Right ventricle myocardium inferior (tissue), 1 donor: ENCODE results near the gene TRIML1. TPM values are rescaled to one million over a fixed set of nuclear protein-coding genes. Genes with fewer than 3 reads are reported as not detected.
"Not testable (repeated sequence)": the region's sequence is repeated elsewhere in the genome, so short reads cannot be mapped to it uniquely, and the experiment has no call there.

Experiments used
- ATAC-seq: fragments of 200-7000 bp; cut with Tn5 transposase; one replicate; pipeline ENCODE4 v1.9.1; 2020; ENCODE audit warnings: mild to moderate bottlenecking, moderate library complexity
- DNase-seq: peaks from one replicate; pipeline ENCODE4 v3.0.0; 2021; ENCODE audit errors: missing footprints
- intact Hi-C: fragments of 100-400 bp; cut with DNase I; formaldehyde crosslinking; loops from one replicate; pipeline ENCODE4 v1.11.0; 2022
- total RNA-seq: library from RNA; stranded (reverse); fragmentation: NEBNext Ultra II Directional; extraction: Animal tissue kit (Norgen Biotek cat#: 25700); gene quantifications from one replicate; pipeline ENCODE4 v1.2.1, GENCODE V29; 2021
- donor health status: DM: no; HTN: yes; CAD: no; lungs with severe emphysema.

The TRIML1 gene
- total RNA-seq, 1 donor from 2014 or later, result not detected

DNA sequence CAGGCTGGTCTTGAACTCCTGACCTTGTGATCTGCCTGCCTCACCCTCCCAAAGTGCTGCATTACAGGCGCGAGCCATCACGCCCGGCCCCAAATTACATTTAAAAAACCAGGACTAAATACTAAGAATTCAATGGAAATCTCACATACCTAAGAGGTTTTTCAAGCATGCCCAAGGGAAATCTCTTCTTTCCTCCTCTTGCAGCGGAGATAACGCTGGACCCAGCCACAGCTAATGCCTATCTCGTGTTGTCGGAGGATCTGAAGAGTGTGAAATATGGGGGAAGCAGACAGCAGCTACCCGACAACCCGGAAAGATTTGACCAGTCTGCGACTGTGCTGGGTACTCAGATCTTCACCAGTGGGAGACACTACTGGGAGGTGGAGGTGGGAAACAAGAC lies 7.4 kb downstream of the TRIML1 start:
- ATAC-seq (no peak), DNase-seq (no peak)
- intact Hi-C loops, result no loop called here

DNA sequence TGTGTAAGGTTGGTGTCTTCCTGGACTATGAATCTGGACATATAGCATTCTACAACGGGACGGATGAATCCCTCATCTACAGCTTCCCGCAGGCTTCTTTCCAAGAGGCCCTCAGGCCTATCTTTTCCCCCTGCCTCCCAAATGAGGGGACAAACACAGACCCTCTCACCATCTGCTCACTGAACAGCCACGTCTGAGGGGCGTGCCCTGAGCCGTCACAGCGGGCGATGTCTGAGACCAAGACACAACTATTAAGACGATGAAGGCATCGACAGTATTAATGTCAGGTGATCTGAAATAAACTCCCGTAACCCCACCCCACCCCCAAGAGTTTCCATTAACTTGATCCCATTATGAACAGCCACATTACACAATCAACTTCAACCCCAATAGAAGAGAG lies 7.9 kb downstream of the TRIML1 start:
- ATAC-seq, result no peak
- DNase-seq, result no peak
- intact Hi-C loops, result no loop called here

DNA sequence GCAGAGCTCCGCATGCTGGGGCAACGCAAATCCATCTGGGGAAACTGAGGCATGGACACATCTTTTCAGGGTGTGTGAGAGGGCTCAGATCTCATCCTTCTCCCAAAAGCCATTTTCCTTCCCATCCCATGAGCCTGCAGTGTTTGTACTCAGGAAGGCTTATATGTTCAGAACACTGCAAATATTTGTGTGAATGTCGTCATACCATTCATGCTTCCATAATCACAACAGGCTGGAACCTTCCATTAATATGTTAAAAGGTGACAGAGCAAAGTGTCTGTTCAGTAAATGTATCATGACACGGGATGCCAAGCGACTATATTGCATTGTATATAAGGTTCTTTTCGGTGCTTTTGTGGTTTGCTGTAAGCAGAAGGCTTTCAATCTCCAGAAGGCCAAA lies 8.5 kb downstream of the TRIML1 start:
- ATAC-seq (no peak), DNase-seq (no peak)
- intact Hi-C loops, result no loop called here

DNA sequence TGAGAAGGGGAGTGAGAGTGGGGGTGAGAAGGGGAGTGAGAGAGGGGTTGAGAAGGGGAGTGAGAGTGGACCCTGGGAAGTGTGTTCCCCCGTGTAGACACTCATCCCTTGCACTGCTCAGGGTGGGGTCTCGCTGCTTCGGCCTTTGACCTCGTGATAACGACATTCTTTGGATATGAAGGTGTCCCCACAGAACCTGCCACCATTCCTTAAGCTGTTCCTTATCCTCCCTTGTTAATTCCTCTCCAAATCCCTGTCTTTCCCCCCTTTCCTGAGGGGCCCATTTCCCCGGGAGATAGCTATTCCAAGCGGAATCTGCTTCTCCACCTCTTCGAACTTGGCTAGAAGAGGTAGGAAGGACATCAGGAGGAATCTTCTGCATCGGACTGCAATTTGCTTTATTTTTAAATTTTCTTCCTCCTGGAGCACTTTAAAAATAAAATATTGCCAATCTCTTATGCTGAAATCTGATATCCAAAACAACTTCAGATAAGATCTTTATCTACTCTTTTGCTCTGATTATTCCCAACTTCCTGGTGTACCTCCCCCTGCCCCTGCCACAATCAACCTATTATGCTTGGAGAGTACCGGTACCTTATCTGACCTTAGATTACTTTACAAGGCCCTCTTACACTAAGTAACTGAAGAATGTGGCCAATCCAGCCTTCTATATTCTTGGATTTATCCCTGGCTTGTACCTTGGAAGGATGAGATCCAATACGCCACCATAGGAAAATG lies 15.6 kb downstream of the TRIML1 start:
- DNase-seq (no peak), ATAC-seq (no peak)
- intact Hi-C loops, result no loop called here

DNA sequence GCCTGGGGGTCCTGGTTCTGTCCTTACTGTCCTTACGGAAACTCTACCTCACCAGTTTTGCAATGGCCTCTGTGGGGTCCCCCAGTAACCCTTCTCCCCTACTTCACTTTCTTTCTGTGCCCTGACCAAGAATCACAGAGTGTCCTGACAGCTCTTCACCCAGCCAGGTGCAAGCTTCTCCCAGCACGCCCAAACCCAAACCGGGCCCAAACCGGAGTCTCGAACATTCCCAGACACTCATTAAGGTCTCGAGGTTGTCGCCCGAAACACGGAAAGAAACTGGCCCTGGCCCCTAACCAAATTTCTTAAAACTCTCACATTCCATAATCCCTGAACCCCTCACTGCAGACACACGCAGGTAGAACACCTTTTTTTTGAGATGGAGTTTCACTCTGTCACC lies 19.1 kb downstream of the TRIML1 start:
- no peak for DNase-seq
- intact Hi-C loops, result no loop called here
- no peak for ATAC-seq

DNA sequence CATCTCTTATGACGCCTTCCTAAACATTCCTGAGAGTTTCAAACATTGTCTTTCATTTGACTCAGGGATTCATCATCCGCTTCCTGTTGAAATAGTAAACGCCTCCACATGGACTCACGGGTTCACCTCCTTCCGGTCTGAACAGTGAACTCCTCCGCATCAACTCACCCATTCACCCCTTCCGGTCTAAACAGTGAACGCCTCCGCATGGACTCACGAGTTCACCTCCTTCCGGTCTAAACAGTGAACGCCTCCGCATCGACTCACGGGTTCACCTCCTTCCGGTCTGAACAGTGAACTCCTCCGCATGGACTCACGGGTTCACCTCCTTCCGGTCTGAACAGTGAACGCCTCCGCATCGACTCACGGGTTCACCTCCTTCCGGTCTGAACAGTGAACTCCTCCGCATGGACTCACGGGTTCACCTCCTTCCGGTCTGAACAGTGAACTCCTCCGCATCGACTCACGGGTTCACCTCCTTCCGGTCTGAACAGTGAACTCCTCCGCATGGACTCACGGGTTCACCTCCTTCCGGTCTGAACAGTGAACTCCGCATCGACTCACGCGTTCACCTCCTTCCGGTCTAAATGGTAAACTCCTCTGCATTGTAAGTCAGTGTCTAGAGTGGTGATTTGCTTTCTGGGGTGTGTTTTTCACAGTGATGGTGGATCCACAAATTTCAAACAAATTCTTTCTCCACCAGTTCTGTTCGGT lies 20.4 kb downstream of the TRIML1 start:
- ATAC-seq, intact Hi-C loops, DNase-seq: not testable (repeated sequence)

DNA sequence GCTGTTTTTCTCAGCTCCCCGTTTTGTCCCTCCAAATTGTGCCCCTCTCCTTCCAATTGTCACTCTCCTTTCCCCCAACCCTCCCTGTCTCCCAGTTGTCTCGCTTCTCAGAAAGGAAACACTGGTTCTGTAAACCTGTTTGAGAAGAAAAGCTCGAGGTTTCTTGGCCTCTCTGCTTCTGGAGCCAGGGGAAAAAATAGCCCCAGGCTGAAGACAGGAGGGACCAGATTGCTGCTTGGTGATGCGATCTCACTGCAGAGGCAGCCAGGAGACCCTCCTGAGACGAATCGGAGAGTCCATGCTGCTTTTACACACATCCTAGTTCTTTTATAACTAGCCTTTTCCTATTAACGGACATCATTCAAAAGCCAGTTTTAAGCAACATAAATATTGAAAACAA lies 21.2 kb downstream of the TRIML1 start:
- DNase-seq (no peak), ATAC-seq (no peak)
- intact Hi-C loops, result no loop called here

DNA sequence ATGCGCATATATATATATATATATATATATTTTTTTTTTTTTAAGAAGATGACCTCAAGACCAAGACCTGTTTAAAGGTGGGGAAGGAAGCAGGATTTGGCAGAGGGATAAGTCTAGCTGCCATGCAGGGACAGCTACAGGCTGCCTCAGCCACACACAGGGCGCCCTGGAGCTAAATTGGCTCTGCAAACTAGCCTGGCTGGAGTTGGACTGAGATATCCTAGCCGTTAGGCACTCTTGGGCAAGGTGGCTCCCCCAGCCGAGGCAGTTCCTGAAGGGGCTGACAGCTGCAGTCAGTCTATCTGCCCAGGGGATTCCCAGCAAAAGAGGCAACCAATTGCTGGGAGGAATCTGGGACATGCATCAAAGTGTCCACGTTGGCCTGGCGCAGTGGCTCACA lies 21.9 kb downstream of the TRIML1 start:
- no peak for DNase-seq
- intact Hi-C loops, result no loop called here
- no peak for ATAC-seq

DNA sequence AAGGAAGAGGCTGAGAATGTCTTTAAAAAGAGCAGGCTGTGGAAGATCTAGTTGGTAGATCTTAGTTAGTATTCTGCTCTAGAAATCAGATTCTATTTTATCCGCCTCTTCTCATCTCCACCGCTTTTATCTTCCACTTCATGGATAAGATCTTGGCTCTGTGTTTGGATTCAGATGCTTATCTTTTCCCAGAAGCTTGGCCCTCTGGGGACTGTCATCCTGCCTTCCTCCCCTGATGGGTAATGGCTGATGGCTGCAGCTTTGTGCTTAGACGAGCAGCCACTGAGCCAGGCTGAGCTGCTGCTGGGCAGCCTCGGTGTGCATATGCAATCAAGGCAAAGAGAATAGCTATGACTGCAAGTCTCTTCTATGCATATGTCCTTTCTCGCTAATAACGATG lies 23.5 kb downstream of the TRIML1 start:
- no peak for DNase-seq
- no peak for ATAC-seq
- intact Hi-C loops, result no loop called here

DNA sequence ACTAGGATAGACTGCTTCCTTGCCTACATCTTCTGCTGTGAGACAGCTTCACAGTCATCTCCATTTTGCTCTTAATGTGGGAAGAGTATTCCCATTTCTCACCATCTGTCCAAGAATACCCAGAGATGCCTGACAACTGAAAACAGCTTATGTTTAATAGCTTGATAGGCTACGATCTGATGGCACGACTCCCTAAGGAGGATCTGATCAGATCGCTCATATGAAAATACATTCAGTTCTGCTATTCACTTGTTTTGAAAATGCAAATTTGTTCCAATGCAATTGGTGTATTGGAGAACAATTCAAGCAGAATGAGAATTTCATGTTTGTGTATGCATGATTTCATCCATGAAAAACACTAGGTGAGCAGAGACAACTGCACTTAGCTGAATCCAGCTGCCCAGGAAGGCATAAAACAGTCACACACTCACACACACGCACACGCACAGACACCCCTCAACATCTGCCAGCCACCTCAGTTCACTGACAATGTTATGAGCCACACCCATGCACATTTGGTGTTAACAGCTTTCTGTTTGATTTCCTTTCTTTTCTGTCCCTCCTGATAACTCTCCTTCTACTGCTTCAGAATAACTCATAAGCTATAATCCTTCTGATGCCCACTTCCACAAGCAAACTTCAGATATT lies 29.6 kb downstream of the TRIML1 start:
- no peak for ATAC-seq
- intact Hi-C loops, result no loop called here
- DNase-seq, result no peak

DNA sequence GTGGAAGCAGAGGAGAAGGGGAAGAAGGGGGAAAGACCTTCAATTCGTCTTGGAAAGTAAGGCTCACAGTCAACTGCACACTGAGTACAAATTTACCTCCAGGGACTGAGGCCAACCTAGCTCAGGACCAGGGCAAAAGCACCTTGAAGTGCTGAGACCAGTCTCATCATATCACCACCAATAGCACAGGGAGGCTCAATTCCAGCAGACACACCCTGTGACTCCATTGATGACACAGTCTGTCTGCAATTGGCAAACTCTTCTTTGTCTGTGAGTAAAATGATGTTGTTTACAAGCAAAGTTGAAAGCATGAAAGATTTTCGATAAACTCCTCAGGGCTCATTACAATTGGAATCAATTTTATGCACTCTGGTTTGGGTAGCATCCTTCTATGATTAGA lies 32.3 kb downstream of the TRIML1 start:
- DNase-seq (no peak), ATAC-seq (no peak)
- intact Hi-C loops, result no loop called here

DNA sequence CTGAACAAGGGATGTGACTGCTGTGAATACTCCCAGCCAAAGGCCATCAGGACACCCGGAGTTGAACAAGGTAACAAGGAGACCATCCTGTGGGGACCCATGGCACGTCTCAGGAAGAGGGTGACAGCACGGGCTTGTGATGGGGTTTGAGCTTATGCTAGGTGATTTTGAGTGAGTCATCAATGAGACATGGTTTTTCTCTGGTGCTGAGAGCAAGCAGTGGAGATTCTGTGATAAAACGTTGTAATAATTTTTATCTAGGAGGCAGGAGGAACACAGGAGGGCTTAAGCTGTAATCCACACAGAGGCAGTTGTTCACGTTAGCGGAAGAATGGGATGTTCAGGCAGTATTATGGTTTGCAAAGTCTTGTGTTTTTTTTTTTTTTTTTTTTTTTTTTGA lies 36.0 kb downstream of the TRIML1 start:
- intact Hi-C loops, result no loop called here
- ATAC-seq, result no peak
- DNase-seq, result no peak

DNA sequence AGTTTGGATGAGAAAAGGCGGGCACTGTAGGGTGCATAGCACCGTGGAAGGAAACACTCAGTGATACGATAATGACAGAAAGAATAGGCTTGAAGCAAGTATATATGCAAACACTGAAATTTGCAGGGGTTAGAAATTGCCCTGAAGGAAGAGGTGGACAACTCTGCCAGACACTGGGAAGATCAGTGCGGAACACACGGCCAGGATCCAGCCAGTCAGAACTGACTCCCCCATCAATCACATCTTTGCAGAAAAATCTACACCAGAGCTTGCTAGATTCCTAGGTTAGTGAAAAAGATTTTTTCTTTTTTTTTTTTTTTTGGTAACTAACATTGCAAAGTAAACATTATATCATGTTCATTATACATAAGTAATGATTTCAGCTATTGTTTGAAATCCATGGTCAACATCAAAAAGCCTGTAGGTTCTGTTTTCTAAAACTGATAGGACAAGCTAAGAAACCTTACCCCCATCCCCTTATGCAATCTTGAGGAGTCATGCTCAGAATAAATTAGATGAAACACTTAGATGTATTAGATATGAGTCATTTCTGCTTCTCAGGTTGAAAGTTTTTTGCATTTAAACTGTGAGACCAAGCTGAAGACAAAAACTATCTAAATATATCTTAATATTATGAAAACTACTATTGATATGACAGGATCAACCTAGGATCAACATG lies 38.9 kb downstream of the TRIML1 start:
- no peak for ATAC-seq
- intact Hi-C loops, result no loop called here

DNA sequence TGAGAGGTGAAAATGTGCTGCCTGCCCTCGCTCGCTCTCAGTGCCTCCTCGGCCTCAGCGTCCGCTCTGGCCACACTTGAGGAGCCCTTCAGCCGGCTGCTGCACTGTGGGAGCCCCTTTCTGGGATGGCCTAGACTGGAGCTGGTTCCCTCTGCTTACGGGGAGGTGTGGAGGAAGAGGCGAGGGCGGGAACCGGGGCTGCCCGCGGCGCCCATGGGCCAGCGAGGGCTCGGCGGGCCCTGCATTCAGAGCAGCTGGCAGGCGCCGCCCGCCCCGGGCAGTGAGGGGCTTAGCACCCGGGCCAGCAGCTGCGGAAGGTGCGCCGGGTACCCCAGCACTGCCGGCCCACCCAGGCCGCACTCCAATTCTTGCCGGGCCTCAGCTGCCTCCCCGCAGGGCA lies 39.6 kb downstream of the TRIML1 start:
- ATAC-seq (no peak), DNase-seq (no peak)
- intact Hi-C loops, result no loop called here

More for the DNA sequence above, 38.9 kb downstream of the TRIML1 start:
- DNase-seq, result no peak

DNA sequence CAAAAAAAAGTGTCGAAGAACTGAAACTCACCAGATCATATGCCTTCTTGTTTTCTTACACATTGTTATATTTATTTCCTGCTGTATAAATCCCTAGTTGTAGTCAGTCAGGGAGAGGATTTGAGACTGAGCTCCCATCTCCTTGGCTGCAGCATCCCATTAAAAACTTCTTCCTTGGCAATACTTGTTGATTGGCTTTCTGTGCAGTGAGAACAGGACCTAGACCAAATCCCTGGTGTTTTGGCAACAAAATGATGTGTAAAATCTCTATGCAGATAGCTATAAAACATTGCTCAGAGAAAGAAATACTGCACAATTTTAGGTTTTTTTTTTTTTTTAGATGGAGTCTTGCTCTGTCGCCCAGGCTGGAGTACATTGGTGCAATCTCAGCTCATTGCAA lies 47.9 kb downstream of the TRIML1 start:
- DNase-seq (no peak), ATAC-seq (no peak)
- intact Hi-C loops, result no loop called here

DNA sequence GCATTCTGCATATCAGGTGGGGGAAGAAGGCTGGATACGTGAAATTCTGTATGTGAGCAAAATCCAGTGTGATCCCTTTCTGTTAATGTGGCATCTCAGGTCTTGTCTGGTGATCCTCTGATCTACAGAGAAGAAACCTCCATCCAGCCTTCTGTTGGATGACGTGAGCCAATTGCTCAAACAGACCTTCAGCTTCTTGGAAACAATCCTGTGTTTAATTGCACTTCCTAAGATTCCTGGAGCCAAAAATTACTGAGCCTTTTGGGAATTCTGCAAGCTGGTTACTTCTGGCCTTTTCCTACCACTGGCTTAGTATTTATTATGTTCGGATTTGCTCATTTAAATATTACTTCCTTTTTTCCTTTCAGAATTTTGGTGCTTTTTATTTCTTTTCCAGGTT lies 51.2 kb downstream of the TRIML1 start:
- DNase-seq (no peak), ATAC-seq (no peak)
- intact Hi-C loops, result loop anchor here (10.0 kb wide), 1 partner anchor 844 kb away; no protein-coding TSS in a partner anchor

DNA sequence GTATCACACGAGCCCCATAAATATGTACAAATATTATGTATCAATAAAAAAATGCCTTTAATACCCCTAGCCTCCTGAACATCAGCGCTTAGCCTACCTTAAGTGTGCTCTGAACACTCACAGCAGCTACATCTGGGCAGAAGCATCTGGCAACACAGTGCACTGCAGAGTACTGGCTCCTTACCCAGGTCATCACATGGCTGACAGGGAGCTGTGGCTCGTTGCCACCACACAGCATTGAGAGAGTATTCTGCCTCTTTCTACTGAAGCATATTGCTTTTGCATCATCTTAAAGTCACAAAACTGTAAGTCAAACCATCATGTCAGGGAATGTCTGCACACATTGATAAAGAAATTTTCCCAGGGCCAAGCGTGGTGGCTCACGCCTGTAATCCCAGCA lies 55.2 kb downstream of the TRIML1 start:
- intact Hi-C loops, result loop anchor here (10.0 kb wide), 1 partner anchor 840 kb away; no protein-coding TSS in a partner anchor
- no peak for DNase-seq
- no peak for ATAC-seq

DNA sequence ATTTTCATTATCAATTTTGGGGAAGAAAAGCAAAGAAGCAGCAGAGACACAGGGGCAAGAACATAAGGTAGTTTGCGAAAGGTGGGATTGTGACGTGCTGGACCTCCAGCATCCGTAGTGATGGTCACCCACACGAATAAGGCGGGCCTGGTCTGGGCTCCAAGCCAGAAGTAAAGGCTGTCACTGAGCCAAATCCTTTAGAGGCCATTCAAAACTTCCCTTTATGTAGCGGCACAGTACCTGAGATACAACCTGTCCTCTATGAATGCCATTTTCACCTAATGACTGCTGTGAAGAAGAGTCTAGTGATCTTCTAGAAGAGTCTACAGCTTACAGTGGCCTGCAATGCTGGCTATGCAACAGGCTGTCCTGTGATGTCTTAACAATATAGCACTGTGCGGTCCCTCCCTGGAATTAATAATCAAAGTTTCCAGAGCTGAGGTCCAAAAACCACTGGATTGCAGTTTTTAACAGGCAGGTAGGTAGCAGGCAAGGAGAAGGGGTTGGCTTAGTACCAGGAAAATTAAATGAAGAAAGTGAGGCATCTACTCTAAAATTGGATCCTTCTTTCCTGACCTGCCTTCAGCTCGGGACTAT lies 56.2 kb downstream of the TRIML1 start:
- ATAC-seq, result no peak
- intact Hi-C loops, result loop anchor here (10.0 kb wide), 1 partner anchor 839 kb away; no protein-coding TSS in a partner anchor

DNA sequence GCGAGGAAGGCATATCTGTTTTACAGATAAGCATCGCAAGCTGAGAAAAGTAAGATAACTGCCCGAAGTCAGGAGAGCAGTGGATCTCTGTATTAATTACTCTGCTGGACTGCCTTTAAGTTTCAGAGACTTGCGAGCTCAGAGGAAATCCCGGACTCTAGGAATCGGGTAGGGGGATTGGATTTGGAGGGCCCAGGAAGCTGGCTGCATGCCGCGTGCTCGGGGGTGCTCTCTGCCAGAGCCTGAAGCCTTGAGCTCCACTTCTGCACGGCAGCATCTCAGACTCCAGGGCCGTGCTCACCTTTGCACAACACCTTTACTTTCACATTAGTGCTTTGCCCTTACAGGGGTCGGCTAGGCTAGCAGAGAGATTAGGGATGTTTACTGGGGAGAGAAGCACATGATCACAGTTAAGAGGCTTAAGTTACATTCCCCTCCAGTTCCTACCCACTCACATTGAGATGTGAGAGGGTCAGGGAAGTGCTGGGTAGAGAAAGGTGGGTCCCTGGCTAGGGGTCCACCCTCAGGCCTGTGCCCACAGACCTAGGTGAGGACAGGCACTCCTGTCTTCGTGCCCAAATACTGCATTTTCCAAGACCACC lies 57.0 kb downstream of the TRIML1 start:
- intact Hi-C loops, result loop anchor here (10.0 kb wide), 1 partner anchor 839 kb away; no protein-coding TSS in a partner anchor
- DNase-seq, result no peak
- ATAC-seq, result no peak

More for the DNA sequence above, 56.2 kb downstream of the TRIML1 start:
- DNase-seq, result no peak
